ENCODE data around the gene SLC22A16. TPM values are rescaled to one million over a fixed set of nuclear protein-coding genes. Genes with fewer than 3 reads are reported as not detected.

Gene SLC22A16
- polyA plus RNA-seq, 12 donors = 0.08 to 0.62 (median 0.34) TPM; not detected in 4

GRCh38 chr6:110404607-110405006 is 71.8 kb downstream of the SLC22A16 start:
- DNase-seq = no peak

GRCh38 chr6:110401585-110402176 is 74.7 kb downstream of the SLC22A16 start:
- DNase-seq = no peak

- DNase-seq = no peak
These were observed 76.2 kb downstream of the SLC22A16 start for GRCh38 chr6:110400208-110400607.

GRCh38 chr6:110399219-110400071 is 77.0 kb downstream of the SLC22A16 start:
- peak; percentile 9 for DNase-seq

- DNase-seq = no peak
These were observed 77.6 kb downstream of the SLC22A16 start for GRCh38 chr6:110398778-110399177.

- DNase-seq = no peak
These were observed 81.2 kb downstream of the SLC22A16 start for GRCh38 chr6:110395221-110395620.

GRCh38 chr6:110394409-110394808 is 82.0 kb downstream of the SLC22A16 start:
- no peak for DNase-seq

GRCh38 chr6:110392727-110393126 is 83.7 kb downstream of the SLC22A16 start:
- DNase-seq = no peak

GRCh38 chr6:110390404-110390803 is 86.0 kb downstream of the SLC22A16 start:
- DNase-seq = no peak

GRCh38 chr6:110389689-110390382 is 86.6 kb downstream of the SLC22A16 start:
- no peak for DNase-seq

GRCh38 chr6:110387986-110388385 is 88.4 kb downstream of the SLC22A16 start:
- no peak for DNase-seq

- DNase-seq = no peak
These were observed 91.0 kb downstream of the SLC22A16 start for GRCh38 chr6:110385458-110385863.

GRCh38 chr6:110378552-110378951 is 97.9 kb downstream of the SLC22A16 start:
- no peak for DNase-seq

Other genes starting within 250 kb of the SLC22A16 start
- under 1 TPM in 10 of 12 donors, not detected in 2; 0.50 to 0.99 (median 0.71) TPM for gene METTL24, start 118.3 kb downstream of the SLC22A16 start, polyA plus RNA-seq (ENCODE audit: insufficient read length in 12 of 12)
- 1 to 10 TPM in 4 of 12 donors, under 1 TPM in 5, not detected in 3; 0.08 to 1.5 (median 0.78) TPM for gene DDO, start 61.0 kb downstream of the SLC22A16 start, polyA plus RNA-seq (ENCODE audit: insufficient read length in 12 of 12)